Upper lobe of left lung (tissue), 6 donors: ENCODE data around the gene PRR5. TPM values are rescaled to one million over a fixed set of nuclear protein-coding genes. Genes with fewer than 3 reads are reported as not detected.

Experiments used
- ATAC-seq, 2 donors: fragments of 200-7000 bp; cut with Tn5 transposase; one replicate each; pipeline ENCODE4 v1.9.1; 2022; ENCODE audit warnings: mild to moderate bottlenecking in 2 of 2, moderate library complexity in 2 of 2; ENCODE audit not compliant: low FRiP score in 2 of 2
- DNase-seq, 2 donors: peaks; one replicate each; pipeline ENCODE4 v3.0.0-alpha.2; 2019 to 2020
- H3K27ac ChIP-seq, 4 donors: fragments of 200-600 bp; sonication (generic); one replicate each; pipeline ENCODE4 v1.5.1; 2016 to 2019
- H3K27me3 ChIP-seq, 4 donors: fragments of 200-600 bp; sonication (generic); one replicate each; pipeline ENCODE4 v1.5.1; 2017 to 2019
- H3K36me3 ChIP-seq, 4 donors: fragments of 200-600 bp; sonication (generic); one replicate each; pipeline ENCODE4 v1.5.1; 2016 to 2019
- H3K4me1 ChIP-seq, 4 donors: fragments of 200-600 bp; sonication (generic); one replicate each; pipeline ENCODE4 v1.5.1; 2018 to 2019
- H3K4me3 ChIP-seq, 4 donors: fragments of 200-600 bp; sonication (generic); one replicate each; pipeline ENCODE4 v1.5.1; 2017 to 2019; ENCODE audit warnings: mild to moderate bottlenecking in 2 of 4, moderate library complexity in 1 of 4
- H3K9me3 ChIP-seq, 4 donors: fragments of 200-600 bp; sonication (generic); one replicate each; pipeline ENCODE4 v1.5.1; 2018 to 2019
- CTCF ChIP-seq, 6 experiments: fragments of 450-650 bp in 4 of 6; fragments of 200-600 bp in 2 of 6; sonication (generic) in 2 of 6; IDR thresholded peaks; one replicate each; pipeline ENCODE4 v1.5.1; 2016 to 2019; ENCODE audit warnings: antibody characterized with exemption in 6 of 6
- EP300 ChIP-seq, 4 donors: sonication (generic); formaldehyde crosslinking; IDR thresholded peaks; one replicate each; pipeline ENCODE4 v1.5.1; 2017; ENCODE audit warnings: antibody characterized with exemption in 4 of 4, control low read depth in 2 of 4
- POLR2A ChIP-seq, 4 donors: fragments of 450-650 bp; IDR thresholded peaks; one replicate each; pipeline ENCODE4 v1.5.1; 2016 to 2017; ENCODE audit warnings: antibody characterized with exemption in 4 of 4, mild to moderate bottlenecking in 2 of 4
- POLR2AphosphoS5 ChIP-seq, 2 donors: sonication (generic); formaldehyde crosslinking; IDR thresholded peaks; one replicate each; pipeline ENCODE4 v1.5.1; 2017; ENCODE audit warnings: antibody characterized with exemption in 2 of 2
- WGBS, 2 donors: methylation state at CpG; one replicate each; pipeline ENCODE4 v1.1.5; 2017 to 2018; 5-methylcytosine and 5-hydroxymethylcytosine counted together
- total RNA-seq, 6 donors: library from RNA; depleted of rRNA in 4 of 6; stranded (reverse); fragments of >200 nt in 4 of 6; gene quantifications; one replicate each; pipeline versions ENCODE4 v1.1.0 to v1.2.1, GENCODE V29; 2016 to 2021
- donor health status: DM: no; HTN: no; CAD: no; lungs with moderate emphysema.
- donor health status: DM: no; HTN: yes; CAD: no; lungs with severe emphysema.

PRR5 gene
- total RNA-seq, 6 donors from 2014 or later, result 13.1 to 68.1 (median 15.8) TPM

- WGBS, 2 donors, result 90 to 93% methylated on average over 27 of the region's 27 CpGs
- TF ChIP-seq POLR2A (IDR thresholded peaks at IDR 0.05) (no peak), EP300 (IDR thresholded peaks at IDR 0.05) (no peak), CTCF (IDR thresholded peaks at IDR 0.05) (no peak), POLR2AphosphoS5 (IDR thresholded peaks at IDR 0.05) (no peak)
- Histone ChIP-seq H3K36me3 (peaks cover 0 to 3% (median 0%) of the 10 kb centered on the region in 4 donors), H3K9me3 (no peaks in the 10 kb centered on the region), H3K4me3 (no peak overlapping the region), H3K27me3 (no peaks in the 10 kb centered on the region), H3K4me1 (peaks cover 3 to 29% (median 24%) of the 10 kb centered on the region in 4 donors), H3K27ac (no peak overlapping the region)
- DNase-seq, result no peak
- no peak for ATAC-seq
These were observed 30.7 kb downstream of the PRR5 start for GRCh38 chr22:44732661-44733060.

GRCh38 chr22:44733426-44734106, 31.6 kb downstream of the PRR5 start:
- no peak overlapping the region for H3K4me3 ChIP-seq
- no peaks in the 10 kb centered on the region for H3K27me3 ChIP-seq
- DNase-seq, result no peak
- no peaks in the 10 kb centered on the region for H3K9me3 ChIP-seq
- no peaks in the 10 kb centered on the region for H3K36me3 ChIP-seq
- ATAC-seq, result no peak
- no peak overlapping the region for H3K27ac ChIP-seq
- WGBS, 2 donors, result 93 to 94% methylated on average over 6 to 13 of the region's 14 CpGs
- TF ChIP-seq CTCF (IDR thresholded peaks at IDR 0.05) (no peak), EP300 (IDR thresholded peaks at IDR 0.05) (no peak), POLR2AphosphoS5 (IDR thresholded peaks at IDR 0.05) (no peak), POLR2A (IDR thresholded peaks at IDR 0.05) (no peak)
- H3K4me1 ChIP-seq, result peaks cover 3 to 27% (median 23%) of the 10 kb centered on the region in 4 donors

- DNase-seq (no peak), ATAC-seq (no peak)
- TF ChIP-seq EP300 (IDR thresholded peaks at IDR 0.05) (no peak), POLR2A (IDR thresholded peaks at IDR 0.05) (no peak), POLR2AphosphoS5 (IDR thresholded peaks at IDR 0.05) (no peak), CTCF (IDR thresholded peaks at IDR 0.05) (no peak)
- Histone ChIP-seq H3K27me3 (no peaks in the 10 kb centered on the region), H3K4me1 (peaks cover 0 to 20% (median 18%) of the 10 kb centered on the region in 4 donors), H3K36me3 (no peaks in the 10 kb centered on the region), H3K27ac (no peak overlapping the region), H3K4me3 (no peak overlapping the region), H3K9me3 (no peaks in the 10 kb centered on the region)
- 76 to 85% methylated on average over 8 of the region's 8 CpGs for WGBS, 2 donors
These were observed 32.3 kb downstream of the PRR5 start for GRCh38 chr22:44734278-44734677.

- Histone ChIP-seq H3K27ac (no peak overlapping the region), H3K9me3 (no peaks in the 10 kb centered on the region), H3K36me3 (no peaks in the 10 kb centered on the region), H3K4me1 (peaks cover 0 to 13% (median 11%) of the 10 kb centered on the region in 4 donors), H3K27me3 (no peaks in the 10 kb centered on the region), H3K4me3 (no peak overlapping the region)
- WGBS, 2 donors, result 82 to 91% methylated on average over 6 to 9 of the region's 23 CpGs
- TF ChIP-seq CTCF (IDR thresholded peaks at IDR 0.05) (no peak), POLR2A (IDR thresholded peaks at IDR 0.05) (no peak), POLR2AphosphoS5 (IDR thresholded peaks at IDR 0.05) (no peak), EP300 (IDR thresholded peaks at IDR 0.05) (no peak)
- peak in 1 of 2 donors; percentile 70 for DNase-seq
- no peak for ATAC-seq
These were observed 33.0 kb downstream of the PRR5 start for GRCh38 chr22:44734801-44735517.
